Nucleus accumbens (tissue), 56 donors: ENCODE measurements around the gene PRLR.
"Not testable (repeated sequence)": the region's sequence is repeated elsewhere in the genome, so short reads cannot be mapped to it uniquely, and the experiment has no call there.

ENCODE experiments used
- DNase-seq, 56 donors: peaks; one replicate each; lab custom pipeline; 2025; lab: John Stamatoyannopoulos, UW

The PRLR gene

GRCh38 chr5:35201291-35201690 lies 29.0 kb downstream of the PRLR start:
- DNase-seq: no peak

GRCh38 chr5:35199886-35200285 lies 30.4 kb downstream of the PRLR start:
- no peak for DNase-seq

- no peak for DNase-seq
Observed at GRCh38 chr5:35198686-35199085, 31.6 kb downstream of the PRLR start.

- no peak for DNase-seq
Observed at GRCh38 chr5:35198075-35198474, 32.2 kb downstream of the PRLR start.

- no peak for DNase-seq
Observed at GRCh38 chr5:35197351-35197750, 32.9 kb downstream of the PRLR start.

- peak in 1 of 56 donors; percentile 17 for DNase-seq
Observed at GRCh38 chr5:35195472-35195852, 34.8 kb downstream of the PRLR start.

- DNase-seq: peak in 6 of 56 donors; percentile 3 to 46 (median 14)
Observed at GRCh38 chr5:35194635-35195471, 35.4 kb downstream of the PRLR start.

GRCh38 chr5:35192506-35192905 lies 37.8 kb downstream of the PRLR start:
- no peak for DNase-seq

- not testable (repeated sequence) for DNase-seq
Observed at GRCh38 chr5:35189801-35190200, 40.5 kb downstream of the PRLR start.

- DNase-seq: no peak
Observed at GRCh38 chr5:35188031-35188457, 42.2 kb downstream of the PRLR start.

- not testable (repeated sequence) for DNase-seq
Observed at GRCh38 chr5:35187621-35188020, 42.7 kb downstream of the PRLR start.

GRCh38 chr5:35186749-35187148 lies 43.5 kb downstream of the PRLR start:
- no peak for DNase-seq

GRCh38 chr5:35185518-35185917 lies 44.8 kb downstream of the PRLR start:
- no peak for DNase-seq

GRCh38 chr5:35183556-35183955 lies 46.7 kb downstream of the PRLR start:
- no peak for DNase-seq

GRCh38 chr5:35182910-35183535 lies 47.3 kb downstream of the PRLR start:
- DNase-seq: peak in 10 of 56 donors; percentile 3 to 50 (median 20)

GRCh38 chr5:35182486-35182885 lies 47.8 kb downstream of the PRLR start:
- no peak for DNase-seq

GRCh38 chr5:35180046-35180445 lies 50.2 kb downstream of the PRLR start:
- DNase-seq: no peak

- no peak for DNase-seq
Observed at GRCh38 chr5:35177783-35178182, 52.5 kb downstream of the PRLR start.

- no peak for DNase-seq
Observed at GRCh38 chr5:35172533-35172932, 57.8 kb downstream of the PRLR start.

- no peak for DNase-seq
Observed at GRCh38 chr5:35171991-35172390, 58.3 kb downstream of the PRLR start.

- no peak for DNase-seq
Observed at GRCh38 chr5:35171078-35171477, 59.2 kb downstream of the PRLR start.

GRCh38 chr5:35166043-35166442 lies 64.2 kb downstream of the PRLR start:
- no peak for DNase-seq
